HUES6 (cell line): ENCODE measurements around the gene HEPHL1.

Experiments used
- H3K27ac ChIP-seq: 2 replicates; pipeline ENCODE4 v1.7.0; 2013; ENCODE audit warnings: low read depth, mild to moderate bottlenecking, low read length, inconsistent platforms
- H3K27me3 ChIP-seq: 2 replicates; pipeline ENCODE4 v1.6.1; 2013; ENCODE audit warnings: low read length; ENCODE audit not compliant: control insufficient read depth, insufficient read depth
- H3K36me3 ChIP-seq: 2 replicates; pipeline ENCODE4 v1.6.1; 2013; ENCODE audit warnings: low read length; ENCODE audit not compliant: control insufficient read depth, insufficient read depth
- H3K4me1 ChIP-seq: 2 replicates; pipeline ENCODE4 v1.6.1; 2013; ENCODE audit warnings: low read length; ENCODE audit not compliant: control insufficient read depth, insufficient read depth
- H3K4me3 ChIP-seq: 2 replicates; pipeline ENCODE4 v1.5.1; 2013; ENCODE audit warnings: low read depth, low read length
- H3K9ac ChIP-seq: one replicate; pipeline ENCODE4 v1.6.1; 2013; ENCODE audit warnings: mild to moderate bottlenecking, low read length
- H3K9me3 ChIP-seq: 2 replicates; pipeline ENCODE4 v1.6.1; 2013; ENCODE audit warnings: low read depth, low read length; ENCODE audit not compliant: control insufficient read depth, insufficient read depth

The HEPHL1 gene

DNA sequence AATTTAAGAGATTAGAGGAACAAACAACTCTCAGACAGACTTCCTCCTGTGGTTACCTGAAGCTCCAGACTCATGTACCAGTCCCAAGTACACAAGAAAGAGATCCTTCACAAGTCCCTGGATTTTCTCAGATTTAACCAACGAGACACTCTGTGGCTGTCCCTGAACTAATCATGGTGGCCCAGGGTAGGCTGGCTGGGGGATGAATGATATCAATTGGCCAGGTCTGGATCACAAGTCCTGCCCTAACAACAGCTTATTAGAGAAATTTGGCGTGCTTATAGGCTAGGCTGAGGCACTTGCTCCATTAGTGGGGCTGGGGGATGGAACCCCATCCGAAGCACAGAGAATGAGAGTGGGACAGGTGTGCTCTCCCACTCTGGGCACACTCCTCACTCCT lies 22.1 kb downstream of the HEPHL1 start:
- H3K4me3 ChIP-seq, result no peak overlapping the region
- no peaks in the 10 kb centered on the region for H3K4me1 ChIP-seq
- no peak overlapping the region for H3K27ac ChIP-seq
- no peaks in the 10 kb centered on the region for H3K27me3 ChIP-seq
- no peak overlapping the region for H3K9ac ChIP-seq
- H3K36me3 ChIP-seq, result no peaks in the 10 kb centered on the region
- no peaks in the 10 kb centered on the region for H3K9me3 ChIP-seq

DNA sequence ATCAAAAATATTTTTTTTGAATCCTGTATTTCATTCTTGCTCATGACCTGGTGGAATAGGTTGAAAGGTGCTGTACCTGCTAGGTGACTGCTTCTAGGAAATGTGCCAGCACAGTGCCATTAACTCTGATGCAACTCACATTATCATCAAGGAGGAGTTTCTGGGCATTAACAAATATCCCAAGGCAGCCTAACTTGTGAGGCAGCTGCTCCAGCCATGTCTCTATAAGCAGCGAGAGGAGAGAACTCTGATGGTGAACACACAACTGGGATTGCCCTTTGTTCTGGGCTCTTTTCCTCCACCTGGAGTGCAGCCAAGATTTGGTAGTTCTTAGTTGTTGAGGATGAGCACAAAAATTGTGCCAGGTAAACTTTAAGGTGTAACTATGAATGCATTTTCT lies 25.6 kb downstream of the HEPHL1 start:
- Histone ChIP-seq H3K4me3 (no peak overlapping the region), H3K27ac (no peak overlapping the region), H3K9ac (no peak overlapping the region), H3K4me1 (no peaks in the 10 kb centered on the region), H3K27me3 (no peaks in the 10 kb centered on the region), H3K9me3 (no peaks in the 10 kb centered on the region), H3K36me3 (no peaks in the 10 kb centered on the region)

DNA sequence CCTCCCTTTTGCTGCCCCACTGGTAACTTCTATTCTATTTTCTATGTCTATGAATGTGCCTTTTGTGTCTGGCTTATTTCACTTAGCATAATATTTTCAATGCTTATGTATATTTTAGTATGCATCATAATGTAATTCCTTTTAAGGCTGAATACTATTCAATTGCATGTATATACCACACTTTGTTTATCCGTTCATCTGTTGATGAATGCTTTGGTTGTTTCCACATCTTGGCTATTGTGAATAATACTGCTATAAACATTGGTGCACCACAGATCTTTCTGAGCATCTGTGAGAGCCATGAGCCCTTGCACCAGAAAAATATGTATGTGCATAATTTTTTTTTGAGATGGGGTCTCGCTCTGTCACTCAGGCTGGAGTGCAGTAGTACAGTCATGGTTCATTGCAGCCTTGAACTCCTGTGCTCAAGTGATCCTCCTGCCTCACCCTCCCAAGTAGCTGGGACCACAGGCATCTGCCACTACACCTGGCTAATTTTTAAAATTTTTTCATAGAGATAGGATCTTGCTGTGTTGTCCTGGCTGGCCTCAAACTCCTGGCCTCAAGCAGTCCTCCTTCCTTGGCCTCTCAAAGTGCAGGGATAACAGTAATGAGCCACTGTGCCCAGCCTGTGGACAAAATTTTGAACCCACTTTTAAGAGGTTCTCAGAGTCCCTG lies 27.0 kb downstream of the HEPHL1 start:
- H3K9ac ChIP-seq, result no peak overlapping the region
- no peaks in the 10 kb centered on the region for H3K4me1 ChIP-seq
- no peaks in the 10 kb centered on the region for H3K9me3 ChIP-seq
- no peaks in the 10 kb centered on the region for H3K36me3 ChIP-seq
- no peaks in the 10 kb centered on the region for H3K27me3 ChIP-seq
- H3K27ac ChIP-seq, result no peak overlapping the region
- H3K4me3 ChIP-seq, result no peak overlapping the region

DNA sequence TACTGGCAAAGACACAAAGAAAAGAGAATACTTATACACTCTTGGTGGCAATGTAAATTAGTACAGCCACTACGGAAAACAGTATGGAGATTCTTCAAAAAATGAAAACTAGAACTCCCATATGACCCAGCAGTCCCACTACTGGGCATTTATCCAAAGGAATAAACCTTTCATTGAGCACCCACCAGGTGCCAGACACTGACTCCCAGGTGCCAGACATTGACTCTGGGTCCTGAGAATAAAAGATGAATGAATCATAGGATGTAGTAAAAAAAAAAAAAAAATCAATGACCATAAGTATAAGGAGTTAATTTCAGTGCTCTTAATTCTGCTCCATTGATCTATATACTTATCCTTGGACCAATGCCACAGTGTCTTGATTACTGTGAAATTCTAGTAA lies 28.2 kb downstream of the HEPHL1 start:
- Histone ChIP-seq H3K9me3 (no peaks in the 10 kb centered on the region), H3K4me3 (no peak overlapping the region), H3K9ac (no peak overlapping the region), H3K27ac (no peak overlapping the region), H3K27me3 (no peaks in the 10 kb centered on the region), H3K36me3 (no peaks in the 10 kb centered on the region), H3K4me1 (no peaks in the 10 kb centered on the region)

DNA sequence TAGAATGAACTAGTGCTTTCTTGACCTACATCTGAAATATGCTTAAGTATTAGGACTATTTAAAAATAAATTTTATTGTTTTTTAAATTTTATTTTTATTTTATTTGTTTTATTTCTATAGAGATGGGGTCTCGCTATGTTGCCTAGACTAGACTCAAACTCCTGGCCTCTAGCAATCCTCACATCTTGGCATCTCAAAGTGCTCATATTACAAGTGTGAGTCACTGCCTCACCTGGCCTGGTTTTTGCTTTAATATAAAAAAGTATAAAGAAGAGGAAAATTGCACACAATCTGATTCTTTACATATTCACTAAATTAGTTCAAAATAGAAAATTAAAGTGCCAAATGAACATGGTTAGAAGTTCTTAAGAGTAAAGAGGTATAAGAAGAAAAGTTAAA lies 37.5 kb downstream of the HEPHL1 start:
- Histone ChIP-seq H3K4me3 (no peak overlapping the region), H3K27me3 (no peaks in the 10 kb centered on the region), H3K36me3 (no peaks in the 10 kb centered on the region), H3K4me1 (no peaks in the 10 kb centered on the region), H3K9me3 (no peaks in the 10 kb centered on the region), H3K9ac (no peak overlapping the region), H3K27ac (no peak overlapping the region)

DNA sequence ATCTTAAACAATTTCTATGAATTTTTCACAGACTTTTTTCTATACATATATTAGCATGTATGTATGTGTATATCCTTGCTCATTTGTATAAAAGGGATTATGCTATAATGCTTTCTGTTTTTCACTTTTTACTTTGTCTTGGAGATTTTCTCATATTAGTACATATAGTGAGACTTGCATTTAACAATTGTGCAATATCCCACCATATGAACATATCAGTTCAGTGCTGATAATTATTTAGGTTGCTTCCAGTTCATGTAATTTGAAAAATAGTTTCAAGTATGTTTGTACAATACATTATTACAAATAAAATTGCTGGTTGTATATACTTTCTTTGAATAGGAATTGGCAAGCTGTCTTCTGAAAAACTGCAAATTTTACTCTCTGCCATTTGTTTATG lies 37.9 kb downstream of the HEPHL1 start:
- no peak overlapping the region for H3K4me3 ChIP-seq
- no peak overlapping the region for H3K27ac ChIP-seq
- H3K9me3 ChIP-seq, result no peaks in the 10 kb centered on the region
- H3K36me3 ChIP-seq, result no peaks in the 10 kb centered on the region
- no peaks in the 10 kb centered on the region for H3K27me3 ChIP-seq
- H3K9ac ChIP-seq, result no peak overlapping the region
- no peaks in the 10 kb centered on the region for H3K4me1 ChIP-seq

DNA sequence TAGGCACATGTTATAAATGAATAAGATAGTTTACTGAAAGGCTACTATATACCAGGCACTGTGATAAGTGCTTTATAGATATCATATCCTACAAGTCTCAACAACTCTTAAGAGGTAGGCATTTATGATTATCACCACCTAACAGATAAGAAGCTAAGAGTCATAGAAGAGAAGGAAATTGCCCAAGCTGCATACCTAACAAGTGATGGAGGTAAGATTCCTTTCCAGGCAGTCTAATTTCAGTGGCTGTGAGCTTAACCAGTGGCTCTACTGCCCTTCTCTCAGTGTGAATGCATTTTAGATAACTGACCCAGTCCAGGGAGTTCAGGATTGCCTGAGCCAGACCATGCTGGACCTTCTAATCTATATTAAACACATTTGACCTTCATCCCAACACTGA lies 39.2 kb downstream of the HEPHL1 start:
- H3K27ac ChIP-seq, result no peak overlapping the region
- H3K4me1 ChIP-seq, result no peaks in the 10 kb centered on the region
- no peak overlapping the region for H3K4me3 ChIP-seq
- H3K27me3 ChIP-seq, result no peaks in the 10 kb centered on the region
- no peaks in the 10 kb centered on the region for H3K9me3 ChIP-seq
- H3K36me3 ChIP-seq, result no peaks in the 10 kb centered on the region
- no peak overlapping the region for H3K9ac ChIP-seq

DNA sequence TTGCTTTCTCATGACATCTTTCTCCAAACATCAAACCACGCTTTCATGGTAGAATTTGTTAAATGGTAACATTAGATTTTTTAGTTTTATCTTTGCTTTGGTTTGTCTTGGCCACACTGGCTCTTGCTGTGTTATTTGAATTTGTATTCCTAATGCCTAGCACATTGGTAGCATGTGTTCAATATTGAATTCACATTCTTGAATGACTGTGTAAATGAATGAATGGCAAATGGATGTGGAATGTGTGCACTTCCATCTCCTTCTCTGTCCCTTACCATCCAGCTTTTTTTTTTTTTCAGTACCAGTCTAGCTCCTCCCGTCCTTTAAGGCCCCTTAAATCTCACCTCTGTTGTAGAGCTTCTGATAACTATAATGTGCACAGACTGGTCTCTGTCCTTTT lies 41.2 kb downstream of the HEPHL1 start:
- Histone ChIP-seq H3K9ac (no peak overlapping the region), H3K36me3 (no peaks in the 10 kb centered on the region), H3K4me3 (no peak overlapping the region), H3K4me1 (no peaks in the 10 kb centered on the region), H3K9me3 (no peaks in the 10 kb centered on the region), H3K27me3 (no peaks in the 10 kb centered on the region), H3K27ac (no peak overlapping the region)

DNA sequence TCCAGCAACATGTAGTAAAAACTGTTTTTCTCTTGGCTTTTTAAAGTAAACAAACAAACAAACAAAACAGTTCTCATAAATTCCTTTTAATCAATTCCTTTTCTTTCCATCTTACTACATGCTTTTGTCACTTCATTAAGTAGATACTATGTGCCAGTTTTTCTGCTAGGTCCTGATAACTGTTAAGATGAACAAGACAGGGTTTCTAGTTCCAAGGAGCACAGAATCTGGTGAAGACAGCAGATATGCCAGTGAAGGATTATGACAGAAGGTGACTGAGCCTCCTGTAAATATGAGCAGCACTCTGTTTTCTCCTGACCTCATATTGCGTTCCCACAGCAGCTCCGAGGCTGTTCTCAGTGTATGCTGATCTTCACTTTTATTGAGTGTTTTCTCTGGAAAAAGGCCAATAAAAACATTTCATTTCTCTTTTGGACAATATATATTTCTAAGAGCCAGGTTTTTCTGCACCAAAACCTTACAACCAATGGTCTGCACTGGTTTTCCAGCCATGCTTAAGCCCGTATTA lies 45.8 kb downstream of the HEPHL1 start:
- H3K9ac ChIP-seq, result no peak overlapping the region

DNA sequence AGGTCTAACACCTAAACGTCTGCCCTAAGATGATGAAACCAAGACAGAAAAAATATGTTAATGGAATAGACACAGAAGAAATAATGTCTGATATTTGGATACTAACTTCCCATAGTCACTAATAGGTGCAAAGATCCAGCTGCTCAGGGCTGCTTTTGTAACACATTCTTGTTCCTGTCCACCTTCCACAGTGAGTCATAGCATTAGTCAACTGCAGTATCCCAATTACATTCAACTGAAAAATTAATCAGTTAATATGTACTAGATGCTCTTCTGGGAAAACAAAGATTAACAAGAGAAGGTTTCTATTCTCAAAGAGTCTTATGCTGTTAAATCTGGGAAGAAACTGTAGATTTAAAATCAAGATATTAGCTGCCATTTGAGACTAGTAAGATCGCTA lies 47.6 kb downstream of the HEPHL1 start:
- no peak overlapping the region for H3K27ac ChIP-seq
- no peak overlapping the region for H3K4me3 ChIP-seq
- H3K27me3 ChIP-seq, result no peaks in the 10 kb centered on the region
- H3K4me1 ChIP-seq, result no peaks in the 10 kb centered on the region
- no peaks in the 10 kb centered on the region for H3K9me3 ChIP-seq
- no peak overlapping the region for H3K9ac ChIP-seq
- no peaks in the 10 kb centered on the region for H3K36me3 ChIP-seq

More for the DNA sequence above, 45.8 kb downstream of the HEPHL1 start:
- no peaks in the 10 kb centered on the region for H3K27me3 ChIP-seq
- no peak overlapping the region for H3K27ac ChIP-seq
- H3K4me3 ChIP-seq, result no peak overlapping the region
- no peaks in the 10 kb centered on the region for H3K4me1 ChIP-seq
- H3K9me3 ChIP-seq, result no peaks in the 10 kb centered on the region
- H3K36me3 ChIP-seq, result no peaks in the 10 kb centered on the region

DNA sequence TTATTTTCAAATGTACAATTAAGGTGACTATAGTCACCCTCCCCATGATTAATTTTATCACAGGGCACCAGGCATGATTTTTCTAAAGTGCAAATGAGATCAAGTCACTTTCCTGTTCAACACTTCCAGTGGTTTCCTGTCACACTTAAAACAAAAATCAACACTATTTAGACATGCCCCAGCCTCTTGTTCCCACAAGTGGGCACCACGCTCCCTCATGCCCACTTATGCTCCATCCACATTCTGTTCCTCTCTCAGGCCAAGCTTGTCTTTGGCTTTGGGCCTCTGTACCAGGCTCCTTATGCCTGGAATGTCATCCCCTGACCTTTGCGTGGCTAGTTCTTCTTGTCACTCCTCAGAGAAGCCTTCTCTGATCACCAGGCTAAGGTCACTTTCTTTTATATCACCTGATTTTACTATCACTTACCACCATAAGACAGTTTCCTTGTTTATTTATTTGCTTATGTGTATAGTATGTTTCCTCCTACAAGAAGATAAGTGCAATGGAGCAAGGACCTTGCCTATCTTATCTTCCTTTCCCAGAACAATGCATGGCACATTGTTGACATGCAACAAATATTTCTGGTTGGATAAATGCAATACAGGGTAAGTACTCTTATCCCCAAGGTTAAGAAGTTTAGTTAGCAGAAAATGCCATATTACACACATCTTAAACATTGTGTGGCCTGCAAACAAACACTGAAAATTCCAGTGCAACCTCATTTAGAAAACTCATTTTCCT lies 56.6 kb downstream of the HEPHL1 start:
- Histone ChIP-seq H3K36me3 (no peaks in the 10 kb centered on the region), H3K9me3 (no peaks in the 10 kb centered on the region), H3K27ac (no peak overlapping the region), H3K4me3 (no peak overlapping the region), H3K4me1 (no peaks in the 10 kb centered on the region), H3K9ac (no peak overlapping the region), H3K27me3 (no peaks in the 10 kb centered on the region)
